HCT116 (cell line): ENCODE results near the gene ATP13A3. TPM values are rescaled to one million over a fixed set of nuclear protein-coding genes. Genes with fewer than 3 reads are reported as not detected.

Source experiments
- ATAC-seq: fragments of 200-7000 bp; cut with Tn5 transposase; 2 replicates; pipeline ENCODE4 v1.9.1; 2020; ENCODE audit warnings: mild to moderate bottlenecking, moderate library complexity
- BruUV-seq: library from RNA; stranded (reverse); fragments of 400-500 nt; replicated peaks from 2 replicates; lab custom pipeline; 2021; lab: Mats Ljungman, UMichigan
- CTCF ChIA-PET: fragments of 300-600 bp; sonication (Branson Sonifier 250); formaldehyde crosslinking; loops from one replicate; lab custom pipeline; 2021; ENCODE audit warnings: antibody characterized with exemption; lab: Charles Lee
- POLR2A ChIA-PET: fragments of 300-600, 350-600 bp; sonication (Branson Sonifier 250); formaldehyde crosslinking; loops from one replicate; lab custom pipeline; 2021; ENCODE audit warnings: antibody characterized with exemption; lab: Charles Lee
- RAD21 ChIA-PET, 2 experiments: fragments of 300-600 bp; sonication (Branson Sonifier 250); formaldehyde crosslinking; loops; one replicate each; lab custom pipeline; 2023; ENCODE audit warnings: low total read pairs in 2 of 2; ENCODE audit not compliant: uncharacterized antibody in 2 of 2, unreplicated experiment in 2 of 2, low non-redundant PET in 1 of 2; lab: Charles Lee
- DNase-seq: peaks from one replicate; pipeline ENCODE4 v3.0.0-alpha.2; 2010; ENCODE audit warnings: low read depth, low spot score
- H2AFZ ChIP-seq: fragments of 200-600 bp; shearing (Covaris generic), sonication (generic); 2 replicates; pipeline ENCODE4 v1.6.1; 2017; ENCODE audit warnings: low read depth, mixed run types, mixed read lengths, antibody characterized with exemption, low read length; ENCODE audit not compliant: poor library complexity, severe bottlenecking
- H3K27ac ChIP-seq: 2 replicates; pipeline ENCODE4 v1.5.1; 2012; ENCODE audit warnings: low read depth, low read length
- H3K27me3 ChIP-seq: fragments of 200-600 bp; sonication (generic); 2 replicates; pipeline ENCODE4 v1.6.1; 2016; ENCODE audit warnings: mixed run types, low read length, mixed read lengths; ENCODE audit not compliant: insufficient read depth
- H3K36me3 ChIP-seq, 2 experiments: fragments of 200-500 bp in 1 of 2; fragments of 200-600 bp in 1 of 2; sonication (Bioruptor generic) in 1 of 2; sonication (generic) in 1 of 2; 2 replicates each; pipeline versions ENCODE4 v1.5.1 to v1.6.1; 2014 to 2016; ENCODE audit warnings: low read length in 2 of 2, inconsistent platforms in 1 of 2, mixed read lengths in 1 of 2, mixed run types in 1 of 2; ENCODE audit not compliant: insufficient read depth in 2 of 2, control insufficient read depth in 1 of 2
- H3K4me1 ChIP-seq, 2 experiments: fragments of 200-600 bp in 1 of 2; sonication (generic) in 1 of 2; 2 replicates each; pipeline versions ENCODE4 v1.5.1 to v1.6.1; 2012 to 2017; ENCODE audit warnings: low read length in 2 of 2, inconsistent platforms in 1 of 2, mild to moderate bottlenecking in 1 of 2, mixed read lengths in 1 of 2, mixed run types in 1 of 2, moderate library complexity in 1 of 2; ENCODE audit not compliant: insufficient read depth in 2 of 2, control insufficient read depth in 1 of 2
- H3K4me2 ChIP-seq: fragments of 200-600 bp; sonication (generic); 2 replicates; pipeline ENCODE4 v1.6.1; 2017; ENCODE audit warnings: mixed run types, low read length, mixed read lengths
- H3K4me3 ChIP-seq, 2 experiments: fragments of 200-600 bp in 1 of 2; sonication (generic) in 1 of 2; replicated peaks in 1 of 2; 2 replicates each; pipeline ENCODE4 v1.5.1; 2011 to 2016; ENCODE audit warnings: low read length in 2 of 2, control low read depth in 1 of 2, low read depth in 1 of 2, mild to moderate bottlenecking in 1 of 2, mixed read lengths in 1 of 2, mixed run types in 1 of 2
- H3K79me2 ChIP-seq: fragments of 200-600 bp; sonication (generic); 2 replicates; pipeline ENCODE4 v1.6.1; 2017; ENCODE audit warnings: mild to moderate bottlenecking, mixed run types, low read length, moderate library complexity, mixed read lengths; ENCODE audit not compliant: insufficient read depth
- H3K9ac ChIP-seq: fragments of 200-600 bp; sonication (generic); 2 replicates; pipeline ENCODE4 v1.6.1; 2016; ENCODE audit warnings: low read length, mixed read lengths
- H3K9me2 ChIP-seq: fragments of 200-600 bp; sonication (generic), shearing (Covaris generic); 2 replicates; pipeline ENCODE4 v1.6.1; 2017; ENCODE audit warnings: mixed run types, mild to moderate bottlenecking, moderate library complexity; ENCODE audit not compliant: insufficient read depth
- H3K9me3 ChIP-seq, 2 experiments: fragments of 200-500 bp in 1 of 2; fragments of 200-600 bp in 1 of 2; sonication (Bioruptor generic) in 1 of 2; sonication (generic) in 1 of 2; 2 replicates each; pipeline ENCODE4 v1.6.1; 2014 to 2017; ENCODE audit warnings: low read length in 2 of 2, mixed read lengths in 2 of 2, inconsistent platforms in 1 of 2, low read depth in 1 of 2, mild to moderate bottlenecking in 1 of 2, mixed run types in 1 of 2, moderate library complexity in 1 of 2; ENCODE audit not compliant: control insufficient read depth in 1 of 2, insufficient read depth in 1 of 2
- H4K20me1 ChIP-seq: fragments of 200-600 bp; sonication (generic), shearing (Covaris generic); 2 replicates; pipeline ENCODE4 v1.6.1; 2017; ENCODE audit warnings: mixed run types, mild to moderate bottlenecking, moderate library complexity; ENCODE audit not compliant: insufficient read depth
- EZH2 ChIP-seq: fragments of 200-600 bp; sonication (generic); IDR thresholded peaks from 2 replicates; pipeline ENCODE4 v1.6.1; 2017; ENCODE audit warnings: antibody characterized with exemption, mixed run types
- EZH2phosphoT487 ChIP-seq: fragments of 200-600 bp; IDR thresholded peaks from 2 replicates; pipeline ENCODE4 v1.6.1; 2018; ENCODE audit warnings: antibody characterized with exemption, borderline replicate concordance
- FOSL1 ChIP-seq: IDR thresholded peaks from 2 replicates; pipeline ENCODE4 v1.6.1; 2012; ENCODE audit warnings: low read depth
- JUND ChIP-seq: IDR thresholded peaks from 2 replicates; pipeline ENCODE4 v1.6.1; 2012
- POLR2A ChIP-seq: IDR thresholded peaks from 2 replicates; pipeline ENCODE4 v1.7.0; 2011; ENCODE audit warnings: borderline replicate concordance; ENCODE audit not compliant: insufficient read depth, insufficient read length; ENCODE audit errors: extremely low read depth
- RAD21 ChIP-seq: IDR thresholded peaks from 2 replicates; pipeline ENCODE4 v1.6.1; 2012; ENCODE audit warnings: low read depth, mild to moderate bottlenecking
- SIN3A ChIP-seq: IDR thresholded peaks from 2 replicates; pipeline ENCODE4 v1.6.1; 2012; ENCODE audit warnings: low read depth
- SP1 ChIP-seq: IDR thresholded peaks from 2 replicates; pipeline ENCODE4 v1.6.1; 2012; ENCODE audit warnings: low read depth
- SRF ChIP-seq: IDR thresholded peaks from 2 replicates; pipeline ENCODE4 v1.6.1; 2012; ENCODE audit warnings: low read depth
- YY1 ChIP-seq: IDR thresholded peaks from 2 replicates; pipeline ENCODE4 v1.6.1; 2011; ENCODE audit warnings: low read length, low read depth, moderate library complexity, mild to moderate bottlenecking; ENCODE audit not compliant: insufficient replicate concordance; ENCODE audit errors: extremely low read depth
- ZFX ChIP-seq: fragments of 450-650 bp; IDR thresholded peaks from 2 replicates; pipeline ENCODE4 v1.6.1; 2017
- ZNF274 ChIP-seq: fragments of 200-500 bp; sonication (Bioruptor generic); IDR thresholded peaks from 2 replicates; pipeline ENCODE4 v1.6.1; 2014; ENCODE audit warnings: mild to moderate bottlenecking, low read depth, low read length, inconsistent platforms
- intact Hi-C: fragments of 100-400 bp; cut with micrococcal nuclease; formaldehyde crosslinking; loops from 2 replicates; pipeline ENCODE4 v1.10.0; 2022
- total RNA-seq: library from RNA; stranded (reverse); gene quantifications from one replicate; pipeline ENCODE4 v1.2.1, GENCODE V29; 2021; ENCODE audit not compliant: unreplicated experiment
- TF ChIP-seq, protein P1 (sequence below): IDR thresholded peaks from 2 replicates; pipeline ENCODE4 v1.6.1; 2012
- TF ChIP-seq, protein P2 (sequence below): IDR thresholded peaks from 2 replicates; pipeline ENCODE4 v1.6.1; 2012; ENCODE audit warnings: low read depth
- TF ChIP-seq, protein P3 (sequence below): IDR thresholded peaks from 2 replicates; pipeline ENCODE4 v1.6.1; 2012

Gene ATP13A3
- total RNA-seq, 1 experiment from 2014 or later, result 139 TPM

DNA sequence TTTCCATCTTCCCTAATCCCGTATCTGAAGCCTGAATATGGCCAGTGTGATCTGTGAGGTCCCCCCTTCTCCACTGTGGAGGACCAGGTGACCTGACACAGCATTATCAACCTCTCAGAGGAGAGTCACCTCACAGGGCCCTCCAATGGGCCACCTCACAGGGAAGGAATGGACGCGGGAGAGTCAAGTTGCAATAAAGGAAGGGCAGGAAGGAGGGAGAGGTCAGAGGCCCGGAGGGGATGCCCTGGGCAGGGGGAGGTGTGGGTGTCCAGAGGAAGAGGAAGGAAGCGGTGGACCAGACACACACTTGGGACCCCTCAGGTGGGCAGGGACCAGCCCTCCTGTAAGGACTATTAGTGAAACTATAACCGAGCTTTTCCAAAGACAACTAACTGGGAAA is 102.6 kb downstream of the ATP13A3 start:
- RAD21 ChIA-PET, result no interaction called here
- POLR2A ChIA-PET, result no interaction called here
- Histone ChIP-seq H3K9me3 (no peaks in the 10 kb centered on the region), H3K9ac (no peak overlapping the region), H2AFZ (no peak overlapping the region), H3K9me2 (no peaks in the 10 kb centered on the region), H4K20me1 (no peaks in the 10 kb centered on the region), H3K4me2 (no peak overlapping the region), H3K4me1 (peaks cover 0 to 6% of the 10 kb centered on the region in 2 experiments; a peak in 1 of 4 replicates), H3K27ac (no peak overlapping the region), H3K27me3 (no peaks in the 10 kb centered on the region), H3K79me2 (no peaks in the 10 kb centered on the region), H3K36me3 (no peaks in the 10 kb centered on the region), H3K4me3 (no peak overlapping the region)
- intact Hi-C loops, result no loop called here
- no TSS peak for BruUV-seq
- DNase-seq (no peak), ATAC-seq (no peak)
- CTCF ChIA-PET, result no interaction called here
- TF ChIP-seq ZFX (no peak), SIN3A (no peak), FOSL1 (no peak), SRF (no peak), ZNF274 (no peak), POLR2A (no peak), EZH2 (no peak), EZH2phosphoT487 (no peak), SP1 (no peak), YY1 (no peak), JUND (no peak), RAD21 (no peak)
- TF ChIP-seq, protein P1, sequence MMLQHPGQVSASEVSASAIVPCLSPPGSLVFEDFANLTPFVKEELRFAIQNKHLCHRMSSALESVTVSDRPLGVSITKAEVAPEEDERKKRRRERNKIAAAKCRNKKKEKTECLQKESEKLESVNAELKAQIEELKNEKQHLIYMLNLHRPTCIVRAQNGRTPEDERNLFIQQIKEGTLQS, result no peak
- TF ChIP-seq, protein P2, sequence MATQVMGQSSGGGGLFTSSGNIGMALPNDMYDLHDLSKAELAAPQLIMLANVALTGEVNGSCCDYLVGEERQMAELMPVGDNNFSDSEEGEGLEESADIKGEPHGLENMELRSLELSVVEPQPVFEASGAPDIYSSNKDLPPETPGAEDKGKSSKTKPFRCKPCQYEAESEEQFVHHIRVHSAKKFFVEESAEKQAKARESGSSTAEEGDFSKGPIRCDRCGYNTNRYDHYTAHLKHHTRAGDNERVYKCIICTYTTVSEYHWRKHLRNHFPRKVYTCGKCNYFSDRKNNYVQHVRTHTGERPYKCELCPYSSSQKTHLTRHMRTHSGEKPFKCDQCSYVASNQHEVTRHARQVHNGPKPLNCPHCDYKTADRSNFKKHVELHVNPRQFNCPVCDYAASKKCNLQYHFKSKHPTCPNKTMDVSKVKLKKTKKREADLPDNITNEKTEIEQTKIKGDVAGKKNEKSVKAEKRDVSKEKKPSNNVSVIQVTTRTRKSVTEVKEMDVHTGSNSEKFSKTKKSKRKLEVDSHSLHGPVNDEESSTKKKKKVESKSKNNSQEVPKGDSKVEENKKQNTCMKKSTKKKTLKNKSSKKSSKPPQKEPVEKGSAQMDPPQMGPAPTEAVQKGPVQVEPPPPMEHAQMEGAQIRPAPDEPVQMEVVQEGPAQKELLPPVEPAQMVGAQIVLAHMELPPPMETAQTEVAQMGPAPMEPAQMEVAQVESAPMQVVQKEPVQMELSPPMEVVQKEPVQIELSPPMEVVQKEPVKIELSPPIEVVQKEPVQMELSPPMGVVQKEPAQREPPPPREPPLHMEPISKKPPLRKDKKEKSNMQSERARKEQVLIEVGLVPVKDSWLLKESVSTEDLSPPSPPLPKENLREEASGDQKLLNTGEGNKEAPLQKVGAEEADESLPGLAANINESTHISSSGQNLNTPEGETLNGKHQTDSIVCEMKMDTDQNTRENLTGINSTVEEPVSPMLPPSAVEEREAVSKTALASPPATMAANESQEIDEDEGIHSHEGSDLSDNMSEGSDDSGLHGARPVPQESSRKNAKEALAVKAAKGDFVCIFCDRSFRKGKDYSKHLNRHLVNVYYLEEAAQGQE, result no peak
- TF ChIP-seq, protein P3, sequence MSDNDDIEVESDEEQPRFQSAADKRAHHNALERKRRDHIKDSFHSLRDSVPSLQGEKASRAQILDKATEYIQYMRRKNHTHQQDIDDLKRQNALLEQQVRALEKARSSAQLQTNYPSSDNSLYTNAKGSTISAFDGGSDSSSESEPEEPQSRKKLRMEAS, result no peak
